Endothelial cell (in vitro differentiated cells): ENCODE data around the gene REXO5. TPM values are rescaled to one million over a fixed set of nuclear protein-coding genes. Genes with fewer than 3 reads are reported as not detected.
A peak's percentile ranks its signal among the peaks of the same experiment; 100 is the strongest.
"Not testable (repeated sequence)": the region's sequence is repeated elsewhere in the genome, so short reads cannot be mapped to it uniquely, and the experiment has no call there.

Source experiments
- DNase-seq: peaks from one replicate; pipeline ENCODE4 v3.0.0; 2021; ENCODE audit warnings: low spot score
- H3K27ac Mint-ChIP-seq: one replicate; pipeline ENCODE4 v1.8.0; 2021; ENCODE audit warnings: mixed read lengths, inconsistent platforms; ENCODE audit not compliant: unreplicated experiment
- H3K27me3 Mint-ChIP-seq: one replicate; pipeline ENCODE4 v1.8.0; 2021; ENCODE audit warnings: mild to moderate bottlenecking, moderate library complexity, mixed read lengths, inconsistent platforms; ENCODE audit not compliant: unreplicated experiment
- H3K36me3 Mint-ChIP-seq: one replicate; pipeline ENCODE4 v1.8.0; 2021; ENCODE audit warnings: mild to moderate bottlenecking, low read depth, mixed read lengths, inconsistent platforms; ENCODE audit not compliant: unreplicated experiment
- H3K4me1 Mint-ChIP-seq: one replicate; pipeline ENCODE4 v1.8.0; 2021; ENCODE audit warnings: mild to moderate bottlenecking, mixed read lengths, inconsistent platforms; ENCODE audit not compliant: unreplicated experiment
- H3K4me3 Mint-ChIP-seq: one replicate; pipeline ENCODE4 v1.8.0; 2021; ENCODE audit warnings: mild to moderate bottlenecking, mixed read lengths, inconsistent platforms; ENCODE audit not compliant: unreplicated experiment
- H3K9me3 Mint-ChIP-seq: one replicate; pipeline ENCODE4 v1.8.0; 2021; ENCODE audit warnings: mixed read lengths, inconsistent platforms; ENCODE audit not compliant: unreplicated experiment
- total RNA-seq: library from RNA; stranded (reverse); fragmentation: NEBNext Ultra II Directional; extraction: Animal tissue kit (Norgen Biotek cat#: 25700); gene quantifications from one replicate; pipeline ENCODE4 v1.2.1, GENCODE V29; 2021; ENCODE audit not compliant: unreplicated experiment
- TF ChIP-seq, protein P1 (sequence below): fragments of 200-600 bp; sonication (generic); IDR thresholded peaks from one replicate; pipeline ENCODE4 v1.5.0; 2021; ENCODE audit warnings: antibody characterized with exemption; ENCODE audit not compliant: unreplicated experiment

REXO5 gene
- total RNA-seq, 1 donor from 2014 or later, result 2.4 TPM

DNA sequence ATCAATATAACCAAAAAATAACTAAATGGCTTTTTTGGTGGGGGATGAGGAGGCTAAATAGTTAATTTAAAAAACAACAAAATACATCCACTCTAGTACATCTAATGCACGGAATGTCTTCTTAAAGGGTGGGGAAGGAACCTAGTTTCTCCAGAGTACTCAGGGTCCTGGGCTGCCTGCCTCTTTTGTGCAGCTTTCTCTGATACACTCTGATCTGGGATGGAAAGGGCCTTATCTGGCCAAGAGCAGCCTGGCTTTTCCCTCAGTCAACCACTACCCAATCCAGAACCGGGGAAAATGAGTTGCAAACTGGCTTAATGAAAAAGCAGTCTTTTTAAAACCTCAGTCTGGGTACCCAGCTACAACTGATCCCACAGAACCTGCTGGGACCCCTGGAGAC is 51.0 kb downstream of the REXO5 start:
- Mint-ChIP-seq H3K9me3 (no peaks in the 10 kb centered on the region), H3K4me1 (peaks cover 39% of the 10 kb centered on the region), H3K4me3 (no peak overlapping the region), H3K36me3 (peaks cover 14% of the 10 kb centered on the region), H3K27ac (no peak overlapping the region), H3K27me3 (no peaks in the 10 kb centered on the region)
- TF ChIP-seq, protein P1, sequence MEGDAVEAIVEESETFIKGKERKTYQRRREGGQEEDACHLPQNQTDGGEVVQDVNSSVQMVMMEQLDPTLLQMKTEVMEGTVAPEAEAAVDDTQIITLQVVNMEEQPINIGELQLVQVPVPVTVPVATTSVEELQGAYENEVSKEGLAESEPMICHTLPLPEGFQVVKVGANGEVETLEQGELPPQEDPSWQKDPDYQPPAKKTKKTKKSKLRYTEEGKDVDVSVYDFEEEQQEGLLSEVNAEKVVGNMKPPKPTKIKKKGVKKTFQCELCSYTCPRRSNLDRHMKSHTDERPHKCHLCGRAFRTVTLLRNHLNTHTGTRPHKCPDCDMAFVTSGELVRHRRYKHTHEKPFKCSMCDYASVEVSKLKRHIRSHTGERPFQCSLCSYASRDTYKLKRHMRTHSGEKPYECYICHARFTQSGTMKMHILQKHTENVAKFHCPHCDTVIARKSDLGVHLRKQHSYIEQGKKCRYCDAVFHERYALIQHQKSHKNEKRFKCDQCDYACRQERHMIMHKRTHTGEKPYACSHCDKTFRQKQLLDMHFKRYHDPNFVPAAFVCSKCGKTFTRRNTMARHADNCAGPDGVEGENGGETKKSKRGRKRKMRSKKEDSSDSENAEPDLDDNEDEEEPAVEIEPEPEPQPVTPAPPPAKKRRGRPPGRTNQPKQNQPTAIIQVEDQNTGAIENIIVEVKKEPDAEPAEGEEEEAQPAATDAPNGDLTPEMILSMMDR, result no peak
- no peak for DNase-seq

DNA sequence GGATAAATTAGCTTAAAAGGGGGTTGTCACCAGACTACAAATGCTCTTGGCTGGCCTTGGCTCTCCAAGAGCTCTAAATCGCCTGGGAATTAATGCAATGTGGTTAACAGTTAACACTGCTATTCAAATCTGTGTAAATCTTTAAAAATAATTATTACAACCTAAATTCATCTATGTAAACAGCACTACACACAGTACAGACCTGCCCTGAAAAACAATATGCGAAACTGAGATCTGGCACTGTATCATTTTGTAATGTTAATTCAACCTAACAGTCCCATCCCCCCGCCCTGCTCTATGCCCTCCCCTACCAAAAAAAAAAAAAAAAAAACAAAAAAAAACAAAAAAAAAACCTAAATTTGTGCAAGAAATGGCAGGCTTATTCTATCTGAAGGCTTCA is 52.9 kb downstream of the REXO5 start:
- Mint-ChIP-seq H3K9me3 (no peaks in the 10 kb centered on the region), H3K27me3 (no peaks in the 10 kb centered on the region), H3K4me3 (no peak overlapping the region), H3K27ac (peak overlapping the region; percentile 48), H3K4me1 (peaks cover 23% of the 10 kb centered on the region), H3K36me3 (peaks cover 14% of the 10 kb centered on the region)
- no peak for DNase-seq
- TF ChIP-seq, protein P1, result no peak

DNA sequence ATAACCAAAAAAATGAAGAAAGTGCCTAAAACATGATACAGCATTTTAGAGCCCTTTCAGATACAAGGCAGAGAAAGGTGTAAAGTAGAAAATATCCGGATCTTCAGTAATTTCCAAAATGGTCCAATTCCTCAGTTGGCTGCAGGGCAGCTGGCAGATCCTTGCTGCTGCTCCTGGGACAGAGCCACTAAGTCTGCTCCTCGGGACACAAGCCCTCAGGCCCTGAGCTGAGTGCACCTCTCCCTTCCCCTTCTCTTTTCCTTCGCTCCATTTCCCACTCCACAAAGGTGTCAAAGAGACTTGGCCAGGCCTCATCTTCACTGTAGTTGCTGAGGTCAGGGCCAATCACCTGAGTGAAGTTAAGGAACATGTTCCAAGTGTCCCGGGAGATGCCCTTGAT is 53.4 kb downstream of the REXO5 start:
- H3K27ac Mint-ChIP-seq, result peak overlapping the region; percentile 12
- TF ChIP-seq, protein P1, result no peak
- H3K27me3 Mint-ChIP-seq, result no peaks in the 10 kb centered on the region
- no peak for DNase-seq
- H3K36me3 Mint-ChIP-seq, result peaks cover 14% of the 10 kb centered on the region
- H3K9me3 Mint-ChIP-seq, result no peaks in the 10 kb centered on the region
- no peak overlapping the region for H3K4me3 Mint-ChIP-seq
- H3K4me1 Mint-ChIP-seq, result peaks cover 18% of the 10 kb centered on the region

DNA sequence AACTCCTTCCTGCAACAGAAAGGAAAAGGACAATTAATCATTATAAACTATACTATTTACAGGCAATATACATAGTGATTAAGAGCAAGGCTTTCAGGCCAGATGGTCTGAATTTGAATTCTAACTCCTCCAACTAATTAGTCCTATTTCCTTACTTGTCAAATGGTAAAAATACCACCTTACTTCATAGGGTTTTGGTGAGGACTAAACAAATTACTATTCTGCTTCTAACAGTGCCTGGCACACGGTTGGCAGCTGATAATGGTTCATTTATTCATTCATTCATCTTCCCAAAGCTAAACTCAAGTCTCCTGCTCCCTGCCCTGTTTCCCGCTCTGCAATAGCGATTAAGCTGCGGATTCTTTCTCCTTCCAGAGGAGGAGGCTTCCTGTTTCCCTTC is 54.0 kb downstream of the REXO5 start:
- H3K4me1 Mint-ChIP-seq, result peaks cover 18% of the 10 kb centered on the region

DNA sequence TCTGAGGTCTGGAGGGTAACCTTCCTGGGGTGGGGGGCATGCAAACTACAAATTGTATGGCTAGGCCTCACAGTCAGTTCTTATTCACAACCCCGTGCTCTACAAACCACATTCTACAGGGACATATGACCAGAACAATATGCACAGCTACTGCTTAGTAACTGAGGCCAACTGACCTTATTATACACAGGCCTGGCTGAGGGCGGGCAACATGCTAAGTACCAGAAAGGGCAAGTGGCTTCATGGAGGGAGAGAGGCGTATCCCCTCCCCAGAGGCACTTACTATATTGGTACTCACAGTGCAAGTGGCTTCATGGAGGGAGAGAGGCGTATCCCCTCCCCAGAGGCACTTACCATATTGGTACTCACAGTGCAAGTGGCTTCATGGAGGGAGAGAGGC is 54.7 kb downstream of the REXO5 start:
- not testable (repeated sequence) for DNase-seq, H3K27me3 Mint-ChIP-seq, H3K9me3 Mint-ChIP-seq, H3K4me3 Mint-ChIP-seq
- Mint-ChIP-seq H3K27ac (peak overlapping the region; percentile 95), H3K4me1 (peaks cover 24% of the 10 kb centered on the region), H3K36me3 (peaks cover 14% of the 10 kb centered on the region)

More for the DNA sequence above, 54.0 kb downstream of the REXO5 start:
- TF ChIP-seq, protein P1, result no peak
- Mint-ChIP-seq H3K27me3 (no peaks in the 10 kb centered on the region), H3K27ac (peak overlapping the region; percentile 95), H3K9me3 (no peaks in the 10 kb centered on the region), H3K4me3 (no peak overlapping the region), H3K36me3 (peaks cover 14% of the 10 kb centered on the region)
- no peak for DNase-seq
